D721Med (cell line): ENCODE data around the gene TCHHL1.
A peak's percentile ranks its signal among the peaks of the same experiment; 100 is the strongest.

Experiments used
- DNase-seq: peaks from one replicate; pipeline ENCODE4 v3.0.0; 2011; ENCODE audit warnings: low spot score; ENCODE audit not compliant: insufficient read length
- FAIRE-seq: peaks from 2 replicates; lab custom pipeline; 2011; peaks lifted over from hg19 to GRCh38; lab: Jason Lieb, UNC
- CTCF ChIP-seq: IDR thresholded peaks from 2 replicates; pipeline ENCODE4 v1.5.1; 2012; ENCODE audit warnings: mild to moderate bottlenecking, control low read depth; ENCODE audit not compliant: insufficient read depth; ENCODE audit errors: missing control alignments

TCHHL1 gene

GRCh38 chr1:152048416-152049009 lies 40.4 kb downstream of the TCHHL1 start:
- FAIRE-seq (no peak), DNase-seq (no peak)
- TF ChIP-seq CTCF, result no peak

- peak; percentile 19 for TF ChIP-seq CTCF
- FAIRE-seq (no peak), DNase-seq (no peak)
Measured at GRCh38 chr1:152047730-152048415, 41.0 kb downstream of the TCHHL1 start.

GRCh38 chr1:152047413-152047729 lies 41.5 kb downstream of the TCHHL1 start:
- DNase-seq (no peak), FAIRE-seq (no peak)
- no peak for TF ChIP-seq CTCF

- FAIRE-seq, result no peak
- no peak for TF ChIP-seq CTCF
- no peak for DNase-seq
Measured at GRCh38 chr1:152044386-152044785, 44.5 kb downstream of the TCHHL1 start.

DNA sequence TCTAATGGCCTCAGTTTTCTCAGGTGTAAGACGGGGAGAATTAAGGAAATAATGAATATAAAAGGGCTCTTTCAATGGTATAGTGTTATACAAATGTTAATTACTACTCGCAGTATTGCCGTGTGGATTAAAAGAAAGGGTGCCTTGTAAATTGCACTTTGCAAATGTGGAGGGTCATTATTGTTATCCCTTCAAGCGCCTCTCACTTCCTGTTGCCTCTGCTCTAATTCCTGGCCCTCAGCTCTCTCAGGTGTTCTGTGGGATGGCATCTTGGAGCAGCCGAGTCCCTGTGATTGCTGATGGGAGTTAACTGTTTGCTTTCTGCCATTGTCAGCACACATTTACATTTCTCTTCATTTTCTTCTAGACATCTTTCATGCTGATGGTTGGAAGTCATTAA lies 45.0 kb downstream of the TCHHL1 start:
- no peak for FAIRE-seq
- TF ChIP-seq CTCF, result no peak
- DNase-seq, result no peak

DNA sequence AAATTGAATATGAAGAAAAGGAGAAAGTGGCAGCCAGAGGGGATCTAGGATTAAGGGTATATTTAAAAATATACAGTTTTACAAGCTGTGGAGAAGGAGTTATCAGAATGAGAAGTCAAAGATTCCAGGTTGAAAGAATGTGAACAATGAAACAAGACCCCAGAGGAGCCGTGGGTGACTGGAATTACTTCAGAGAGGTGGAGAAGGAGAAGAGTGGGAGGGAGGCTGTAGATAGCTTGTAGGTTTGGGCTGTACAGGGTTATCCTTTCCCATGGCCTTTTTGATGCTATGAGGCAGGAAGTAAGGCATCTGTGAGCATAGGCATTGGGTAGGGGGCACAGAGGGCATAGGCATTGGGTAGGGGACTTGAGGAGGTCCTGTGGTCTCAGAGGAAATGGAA lies 46.8 kb downstream of the TCHHL1 start:
- DNase-seq, result no peak
- no peak for FAIRE-seq

More for the DNA sequence above, 46.8 kb downstream of the TCHHL1 start:
- TF ChIP-seq CTCF, result no peak
